ENCODE measurements around the gene ADPRHL1. TPM values are rescaled to one million over a fixed set of nuclear protein-coding genes. Genes with fewer than 3 reads are reported as not detected.
"Not testable (repeated sequence)": the region's sequence is repeated elsewhere in the genome, so short reads cannot be mapped to it uniquely, and the experiment has no call there.

Gene ADPRHL1
- total RNA-seq, 1 experiment from 2014 or later: 11.5 TPM

DNA sequence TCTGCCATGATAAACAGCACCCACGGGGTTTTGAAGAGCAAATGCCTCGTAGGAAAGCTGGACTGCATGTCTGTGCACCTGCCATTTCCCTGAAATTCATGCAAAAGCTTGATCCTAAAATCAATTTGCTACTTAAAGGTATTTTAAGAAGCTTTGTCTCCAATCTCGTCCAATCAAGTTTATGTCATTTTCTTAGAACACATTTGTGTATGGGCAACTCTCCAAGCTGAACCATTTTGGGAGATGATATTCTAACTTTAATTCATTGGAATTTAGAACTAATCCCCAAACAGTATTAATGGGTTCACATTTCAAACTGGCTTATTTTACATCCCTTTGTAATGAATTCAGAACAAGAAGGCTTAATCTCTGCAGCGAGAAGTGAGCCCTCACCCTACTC, 822 bp downstream of the ADPRHL1 start:
- CTCF ChIA-PET: no interaction called here
- Histone ChIP-seq H3K4me2 (no peak overlapping the region), H4K20me1 (ENCODE audit: insufficient read depth) (no peaks in the 10 kb centered on the region), H3K79me2 (ENCODE audit: low read depth) (peaks cover 7% of the 10 kb centered on the region; the same call in 1 of the 2 replicates), H3K27ac (no peak overlapping the region), H3K36me3 (ENCODE audit: low read depth) (no peaks in the 10 kb centered on the region), H2AFZ (no peak overlapping the region), H3K9me2 (ENCODE audit: insufficient read depth) (no peaks in the 10 kb centered on the region), H3K4me1 (replicated peaks; ENCODE audit: insufficient read depth) (peaks cover 18% of the 10 kb centered on the region), H3K27me3 (ENCODE audit: insufficient read depth, low read depth) (no peaks in the 10 kb centered on the region), H3F3A (ENCODE audit: insufficient read depth, low read depth) (peaks cover 38% of the 10 kb centered on the region; the same call in 1 of the 2 replicates), H3K9me3 (ENCODE audit: insufficient read depth, low read depth) (no peaks in the 10 kb centered on the region), H3K4me3 (no peak overlapping the region)
- DNase-seq: no peak
- intact Hi-C loops (cut with micrococcal nuclease; ENCODE audit: unreplicated experiment): no loop called here
- no peak for TF ChIP-seq EZH2 (IDR thresholded peaks at IDR 0.05; ENCODE audit: low read depth)
- TF ChIP-seq, protein P1, sequence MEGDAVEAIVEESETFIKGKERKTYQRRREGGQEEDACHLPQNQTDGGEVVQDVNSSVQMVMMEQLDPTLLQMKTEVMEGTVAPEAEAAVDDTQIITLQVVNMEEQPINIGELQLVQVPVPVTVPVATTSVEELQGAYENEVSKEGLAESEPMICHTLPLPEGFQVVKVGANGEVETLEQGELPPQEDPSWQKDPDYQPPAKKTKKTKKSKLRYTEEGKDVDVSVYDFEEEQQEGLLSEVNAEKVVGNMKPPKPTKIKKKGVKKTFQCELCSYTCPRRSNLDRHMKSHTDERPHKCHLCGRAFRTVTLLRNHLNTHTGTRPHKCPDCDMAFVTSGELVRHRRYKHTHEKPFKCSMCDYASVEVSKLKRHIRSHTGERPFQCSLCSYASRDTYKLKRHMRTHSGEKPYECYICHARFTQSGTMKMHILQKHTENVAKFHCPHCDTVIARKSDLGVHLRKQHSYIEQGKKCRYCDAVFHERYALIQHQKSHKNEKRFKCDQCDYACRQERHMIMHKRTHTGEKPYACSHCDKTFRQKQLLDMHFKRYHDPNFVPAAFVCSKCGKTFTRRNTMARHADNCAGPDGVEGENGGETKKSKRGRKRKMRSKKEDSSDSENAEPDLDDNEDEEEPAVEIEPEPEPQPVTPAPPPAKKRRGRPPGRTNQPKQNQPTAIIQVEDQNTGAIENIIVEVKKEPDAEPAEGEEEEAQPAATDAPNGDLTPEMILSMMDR (conservative IDR thresholded peaks at IDR 0.05): no peak
- POLR2A ChIA-PET (ENCODE audit: unreplicated experiment): no interaction called here
- BruUV-seq (replicated peaks): no TSS peak

DNA sequence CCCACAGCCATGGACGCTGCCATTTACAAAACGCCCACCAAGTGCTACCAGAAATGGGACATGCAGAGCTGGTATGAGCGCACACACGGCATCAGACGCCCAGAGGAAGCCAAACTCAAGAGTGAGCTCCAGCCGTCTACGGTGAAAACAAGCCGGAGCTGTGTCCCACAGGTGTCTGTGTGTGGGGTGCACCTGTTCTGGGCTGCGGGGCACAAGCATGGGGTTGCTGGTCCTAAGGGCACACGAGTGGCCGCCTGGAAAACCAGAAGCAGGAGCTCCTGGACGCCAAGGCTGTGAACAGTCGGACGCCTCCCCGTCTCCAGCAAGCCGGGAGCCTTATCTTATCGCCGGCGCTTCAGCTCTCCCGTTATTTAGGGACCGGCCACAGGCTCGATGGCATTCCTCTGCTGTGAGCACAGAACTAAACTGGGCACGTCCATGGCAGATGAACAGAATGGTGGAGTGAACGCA, 1.3 kb downstream of the ADPRHL1 start:
- Histone ChIP-seq H3K9me3 (ENCODE audit: insufficient read depth, low read depth) (no peaks in the 10 kb centered on the region), H4K20me1 (ENCODE audit: insufficient read depth) (no peaks in the 10 kb centered on the region), H3K4me3 (no peak overlapping the region), H3F3A (ENCODE audit: insufficient read depth, low read depth) (peaks cover 40% of the 10 kb centered on the region; the same call in 1 of the 2 replicates), H3K79me2 (ENCODE audit: low read depth) (peaks cover 8% of the 10 kb centered on the region; the same call in 1 of the 2 replicates), H3K27me3 (ENCODE audit: insufficient read depth, low read depth) (no peaks in the 10 kb centered on the region), H3K9me2 (ENCODE audit: insufficient read depth) (no peaks in the 10 kb centered on the region), H3K36me3 (ENCODE audit: low read depth) (no peaks in the 10 kb centered on the region), H3K27ac (no peak overlapping the region), H3K4me2 (no peak overlapping the region), H3K4me1 (replicated peaks; ENCODE audit: insufficient read depth) (peaks cover 18% of the 10 kb centered on the region), H2AFZ (no peak overlapping the region)
- ChIA-PET CTCF (interaction anchor here (1.0 kb wide), 1 partner anchor 47 kb away, joined by 4 read pairs; no protein-coding TSS in a partner anchor), POLR2A (ENCODE audit: unreplicated experiment) (interaction anchor here (0.5 kb wide), 1 partner anchor 498 kb away, joined by 6 read pairs; no protein-coding TSS in a partner anchor)
- no TSS peak for BruUV-seq (replicated peaks)
- TF ChIP-seq, protein P1 (conservative IDR thresholded peaks at IDR 0.05): no peak
- no peak for TF ChIP-seq EZH2 (IDR thresholded peaks at IDR 0.05; ENCODE audit: low read depth)
- intact Hi-C loops (cut with micrococcal nuclease; ENCODE audit: unreplicated experiment): no loop called here
- DNase-seq: no peak

DNA sequence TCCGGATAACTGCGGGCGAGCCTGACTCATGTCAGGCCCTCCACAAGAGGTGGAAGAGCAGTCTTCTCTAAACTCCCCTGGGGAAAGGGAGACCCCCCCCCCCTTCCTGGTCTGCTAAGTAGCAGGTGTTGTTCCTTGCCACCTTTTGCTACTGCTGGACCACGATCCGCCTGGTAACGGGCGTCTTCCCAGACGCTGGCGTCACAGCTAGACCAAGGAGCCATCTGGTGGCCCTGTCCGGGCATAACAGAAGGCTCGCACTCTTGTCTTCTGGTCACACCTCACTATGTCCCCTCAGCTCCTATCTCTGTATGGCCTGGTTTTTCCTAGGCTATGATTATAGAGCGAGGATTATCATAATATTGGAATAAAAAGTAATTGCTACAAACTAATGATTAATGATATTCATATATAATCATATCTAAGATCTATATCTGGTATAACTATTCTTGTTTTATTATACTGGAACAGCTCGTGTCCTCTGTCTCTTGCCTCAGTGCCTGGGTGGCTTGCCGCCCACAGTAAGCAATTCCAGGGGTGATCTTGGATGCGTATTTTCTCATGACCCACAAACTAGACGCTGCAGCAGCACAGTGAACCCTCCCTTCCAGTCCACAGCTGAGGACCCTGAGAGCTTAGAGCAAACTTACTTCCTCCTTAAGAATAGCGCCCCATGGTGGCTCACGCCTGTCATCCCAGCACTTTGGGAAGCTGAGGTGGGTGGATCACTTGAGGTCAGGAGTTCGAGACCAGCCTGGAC, 2.2 kb downstream of the ADPRHL1 start:
- H3K79me2 ChIP-seq (ENCODE audit: low read depth); H3K27ac ChIP-seq; H4K20me1 ChIP-seq (ENCODE audit: insufficient read depth); H3K27me3 ChIP-seq (ENCODE audit: insufficient read depth, low read depth); H3K4me2 ChIP-seq; H3K36me3 ChIP-seq (ENCODE audit: low read depth); H3K9me3 ChIP-seq (ENCODE audit: insufficient read depth, low read depth); BruUV-seq (replicated peaks); H3K9me2 ChIP-seq (ENCODE audit: insufficient read depth); intact Hi-C loops (cut with micrococcal nuclease; ENCODE audit: unreplicated experiment); H2AFZ ChIP-seq: not testable (repeated sequence)
- ChIA-PET CTCF (interaction anchor here (1.0 kb wide), 1 partner anchor 46 kb away, joined by 4 read pairs; no protein-coding TSS in a partner anchor), POLR2A (ENCODE audit: unreplicated experiment) (interaction anchor here (0.5 kb wide), 1 partner anchor 497 kb away, joined by 6 read pairs; no protein-coding TSS in a partner anchor)
- Histone ChIP-seq H3F3A (ENCODE audit: insufficient read depth, low read depth) (peaks cover 46% of the 10 kb centered on the region; the same call in 1 of the 2 replicates), H3K4me3 (peak overlapping the region; percentile 78; the same call in 1 of the 2 replicates), H3K4me1 (replicated peaks; ENCODE audit: insufficient read depth) (peaks cover 18% of the 10 kb centered on the region)
- DNase-seq: peak; percentile 55 to 59
- TF ChIP-seq, protein P1 (conservative IDR thresholded peaks at IDR 0.05): peak; percentile 62

DNA sequence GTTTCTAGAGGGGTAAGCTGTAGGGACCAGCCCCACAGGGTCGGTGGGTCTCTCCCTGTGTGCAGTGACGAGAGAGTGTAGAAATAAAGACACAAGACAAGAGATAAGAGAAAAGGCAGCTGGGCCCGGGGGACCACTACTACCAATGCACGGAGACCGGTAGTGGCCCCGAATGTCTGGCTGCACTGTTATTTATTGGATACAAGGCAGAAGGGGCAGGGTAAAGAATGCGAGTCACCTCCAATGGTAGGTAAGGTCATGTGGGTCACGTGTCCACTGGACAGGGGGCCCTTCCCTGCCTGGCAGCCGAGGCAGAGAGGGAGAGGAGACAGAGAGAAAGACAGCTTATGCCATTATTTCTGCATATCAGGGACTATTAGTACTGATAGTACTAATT, 2.9 kb downstream of the ADPRHL1 start:
- H3K27me3 ChIP-seq (ENCODE audit: insufficient read depth, low read depth); CTCF ChIA-PET; DNase-seq; H3K79me2 ChIP-seq (ENCODE audit: low read depth); H4K20me1 ChIP-seq (ENCODE audit: insufficient read depth); BruUV-seq (replicated peaks); intact Hi-C loops (cut with micrococcal nuclease; ENCODE audit: unreplicated experiment); H3K9me3 ChIP-seq (ENCODE audit: insufficient read depth, low read depth); H3K36me3 ChIP-seq (ENCODE audit: low read depth); H3K9me2 ChIP-seq (ENCODE audit: insufficient read depth); H2AFZ ChIP-seq; POLR2A ChIA-PET (ENCODE audit: unreplicated experiment): not testable (repeated sequence)
- peak overlapping the region; percentile 78 for H3K4me3 ChIP-seq
- H3K4me1 ChIP-seq (replicated peaks; ENCODE audit: insufficient read depth): peaks cover 18% of the 10 kb centered on the region
- peak overlapping the region; percentile 98 for H3K4me2 ChIP-seq
- H3F3A ChIP-seq (ENCODE audit: insufficient read depth, low read depth): peaks cover 46% of the 10 kb centered on the region; the same call in 1 of the 2 replicates
- peak overlapping the region; percentile 84 for H3K27ac ChIP-seq
